GM13976 (cell line): ENCODE data around the gene POT1.
"Not testable (repeated sequence)": the region's sequence is repeated elsewhere in the genome, so short reads cannot be mapped to it uniquely, and the experiment has no call there.

Experiments
- DNase-seq: peaks from one replicate; pipeline ENCODE4 v3.0.0; 2012; ENCODE audit warnings: low spot score
- in situ Hi-C: fragments of 300-500 bp; cut with MboI; formaldehyde crosslinking; loops from one replicate; pipeline ENCODE4 v1.12.0; 2022; ENCODE audit warnings: low sequenced_read_pairs, mixed read lengths, inconsistent platforms; ENCODE audit not compliant: unreplicated experiment
- TF ChIP-seq, protein P1 (sequence below): IDR thresholded peaks from 2 replicates; pipeline ENCODE4 v1.5.1; 2012; ENCODE audit warnings: borderline replicate concordance, mild to moderate bottlenecking; ENCODE audit not compliant: insufficient read depth; ENCODE audit errors: extremely low read depth, missing control alignments, control extremely low read depth

POT1 gene, protein sequence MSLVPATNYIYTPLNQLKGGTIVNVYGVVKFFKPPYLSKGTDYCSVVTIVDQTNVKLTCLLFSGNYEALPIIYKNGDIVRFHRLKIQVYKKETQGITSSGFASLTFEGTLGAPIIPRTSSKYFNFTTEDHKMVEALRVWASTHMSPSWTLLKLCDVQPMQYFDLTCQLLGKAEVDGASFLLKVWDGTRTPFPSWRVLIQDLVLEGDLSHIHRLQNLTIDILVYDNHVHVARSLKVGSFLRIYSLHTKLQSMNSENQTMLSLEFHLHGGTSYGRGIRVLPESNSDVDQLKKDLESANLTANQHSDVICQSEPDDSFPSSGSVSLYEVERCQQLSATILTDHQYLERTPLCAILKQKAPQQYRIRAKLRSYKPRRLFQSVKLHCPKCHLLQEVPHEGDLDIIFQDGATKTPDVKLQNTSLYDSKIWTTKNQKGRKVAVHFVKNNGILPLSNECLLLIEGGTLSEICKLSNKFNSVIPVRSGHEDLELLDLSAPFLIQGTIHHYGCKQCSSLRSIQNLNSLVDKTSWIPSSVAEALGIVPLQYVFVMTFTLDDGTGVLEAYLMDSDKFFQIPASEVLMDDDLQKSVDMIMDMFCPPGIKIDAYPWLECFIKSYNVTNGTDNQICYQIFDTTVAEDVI

DNA sequence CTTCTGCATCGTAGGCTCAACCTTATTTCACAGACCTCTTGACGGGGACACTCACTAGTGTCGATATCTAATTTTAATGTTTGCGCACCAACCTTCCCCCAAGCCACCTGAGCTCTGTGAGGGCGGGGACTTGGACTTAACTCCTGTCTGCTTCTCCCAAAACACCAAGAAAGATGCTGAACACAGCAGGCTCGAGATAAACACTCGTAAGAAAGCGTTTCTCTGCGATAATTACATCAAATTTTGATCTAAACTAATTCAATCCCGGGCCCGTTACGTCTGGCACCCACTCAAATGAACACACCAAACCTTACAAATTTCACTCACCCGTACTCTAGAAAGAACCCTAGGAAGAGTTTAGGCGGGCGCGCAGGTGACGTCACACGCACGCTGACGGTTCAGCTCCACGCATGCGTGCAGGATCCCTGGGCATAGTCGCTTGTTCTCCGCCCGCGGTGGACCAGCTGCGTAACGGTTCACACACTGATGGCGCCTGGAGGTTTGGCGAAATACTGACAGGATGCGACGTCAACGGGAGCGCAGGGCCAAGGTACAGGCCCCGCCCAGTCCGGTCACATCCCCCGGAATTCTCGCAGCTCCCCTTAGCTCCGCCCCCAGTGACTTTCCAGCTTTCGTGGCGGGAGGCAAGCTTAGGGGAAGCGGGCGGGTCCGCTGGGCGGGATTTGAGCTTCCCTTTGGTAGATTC is at the start of gene POT1:
TSS of gene POT1 (minus strand) at position 359 of the 706 bp plus-strand sequence. CDS start 32,652 bp downstream, outside the sequence.
- TF ChIP-seq, protein P1, sequence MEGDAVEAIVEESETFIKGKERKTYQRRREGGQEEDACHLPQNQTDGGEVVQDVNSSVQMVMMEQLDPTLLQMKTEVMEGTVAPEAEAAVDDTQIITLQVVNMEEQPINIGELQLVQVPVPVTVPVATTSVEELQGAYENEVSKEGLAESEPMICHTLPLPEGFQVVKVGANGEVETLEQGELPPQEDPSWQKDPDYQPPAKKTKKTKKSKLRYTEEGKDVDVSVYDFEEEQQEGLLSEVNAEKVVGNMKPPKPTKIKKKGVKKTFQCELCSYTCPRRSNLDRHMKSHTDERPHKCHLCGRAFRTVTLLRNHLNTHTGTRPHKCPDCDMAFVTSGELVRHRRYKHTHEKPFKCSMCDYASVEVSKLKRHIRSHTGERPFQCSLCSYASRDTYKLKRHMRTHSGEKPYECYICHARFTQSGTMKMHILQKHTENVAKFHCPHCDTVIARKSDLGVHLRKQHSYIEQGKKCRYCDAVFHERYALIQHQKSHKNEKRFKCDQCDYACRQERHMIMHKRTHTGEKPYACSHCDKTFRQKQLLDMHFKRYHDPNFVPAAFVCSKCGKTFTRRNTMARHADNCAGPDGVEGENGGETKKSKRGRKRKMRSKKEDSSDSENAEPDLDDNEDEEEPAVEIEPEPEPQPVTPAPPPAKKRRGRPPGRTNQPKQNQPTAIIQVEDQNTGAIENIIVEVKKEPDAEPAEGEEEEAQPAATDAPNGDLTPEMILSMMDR: no peak
- in situ Hi-C loops: no loop called here
- DNase-seq: peak; percentile 90

DNA sequence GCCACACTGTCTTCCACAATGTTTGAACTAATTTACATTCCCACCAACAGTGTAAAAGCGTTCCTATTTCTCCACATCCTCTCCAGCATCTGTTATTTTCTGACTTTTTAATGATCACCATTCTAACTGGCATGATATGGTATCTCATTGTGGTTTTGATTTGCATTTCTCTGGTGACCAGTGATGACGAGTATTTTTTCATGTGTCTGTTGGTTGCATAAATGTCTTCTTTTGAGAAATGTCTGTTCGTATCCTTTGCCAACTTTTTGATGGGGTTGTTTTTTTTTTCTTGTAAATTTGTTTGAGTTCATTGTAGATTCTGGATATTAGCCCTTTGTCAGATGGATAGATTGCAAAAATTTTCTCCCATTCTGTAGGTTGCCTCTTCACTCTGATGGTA is 45.5 kb upstream of the POT1 start:
- in situ Hi-C loops: not testable (repeated sequence)

DNA sequence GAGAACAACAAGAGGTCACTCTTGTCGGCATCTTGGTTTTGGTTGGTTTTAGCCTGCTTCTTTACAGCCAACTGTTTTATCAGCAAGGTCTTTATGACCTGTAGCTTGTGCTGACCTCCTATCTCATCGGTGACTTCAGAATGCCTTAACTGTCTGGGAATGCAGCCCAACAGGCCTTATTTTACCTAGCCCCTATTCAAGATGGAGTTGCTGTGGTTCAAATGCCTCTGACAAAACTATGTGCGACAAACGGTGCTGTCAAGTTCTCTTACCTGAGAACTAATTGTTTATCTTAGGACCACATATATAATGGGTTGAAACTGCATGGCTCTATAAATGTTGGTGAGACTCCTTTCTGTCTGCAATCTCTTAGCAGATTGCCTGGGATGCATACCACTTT is 35.9 kb upstream of the POT1 start:
- no peak for DNase-seq
- TF ChIP-seq, protein P1: no peak
- in situ Hi-C loops: no loop called here

More for the DNA sequence above, 45.5 kb upstream of the POT1 start:
- DNase-seq: not testable (repeated sequence)

DNA sequence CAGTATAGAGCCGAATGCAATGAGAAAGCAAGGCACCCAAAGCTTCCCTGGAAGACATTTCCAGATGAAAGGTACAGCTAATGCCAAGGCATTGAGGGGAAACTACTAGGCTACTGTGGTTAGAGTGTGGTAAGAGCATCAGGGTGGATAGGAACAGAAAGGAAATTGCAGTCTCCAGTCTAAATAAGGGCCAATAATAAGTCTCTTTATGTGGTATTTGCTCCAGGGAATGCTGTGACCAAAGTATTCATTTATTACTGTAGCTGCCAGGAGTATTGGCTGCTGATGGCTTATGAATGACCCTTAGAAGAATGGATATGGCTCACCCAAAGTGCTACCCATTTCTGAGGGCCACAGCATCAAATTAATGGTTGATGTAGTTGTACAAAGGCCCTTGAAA is 30.1 kb upstream of the POT1 start:
- TF ChIP-seq, protein P1: no peak
- in situ Hi-C loops: no loop called here

DNA sequence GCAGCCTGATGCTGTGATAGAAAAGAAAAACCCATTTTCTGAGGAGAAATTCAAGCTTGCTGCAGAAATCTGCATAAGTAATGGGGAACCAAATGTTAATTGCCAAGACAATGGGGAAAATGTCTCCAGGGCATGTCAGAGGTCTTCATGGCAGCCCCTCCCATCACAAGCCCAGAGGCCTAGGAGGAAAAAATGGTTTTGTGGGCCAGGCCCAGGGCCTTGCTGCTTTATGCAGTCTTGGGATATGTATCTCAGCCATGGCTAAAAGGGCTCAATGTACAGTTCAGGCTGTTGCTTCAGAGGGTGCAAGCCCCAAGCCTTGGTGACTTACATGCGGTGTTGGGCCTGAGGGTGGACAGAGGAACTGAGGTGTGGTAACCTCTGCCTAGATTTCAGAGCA is 28.3 kb upstream of the POT1 start:
- in situ Hi-C loops, DNase-seq: not testable (repeated sequence)

More for the DNA sequence above, 30.1 kb upstream of the POT1 start:
- DNase-seq: no peak

DNA sequence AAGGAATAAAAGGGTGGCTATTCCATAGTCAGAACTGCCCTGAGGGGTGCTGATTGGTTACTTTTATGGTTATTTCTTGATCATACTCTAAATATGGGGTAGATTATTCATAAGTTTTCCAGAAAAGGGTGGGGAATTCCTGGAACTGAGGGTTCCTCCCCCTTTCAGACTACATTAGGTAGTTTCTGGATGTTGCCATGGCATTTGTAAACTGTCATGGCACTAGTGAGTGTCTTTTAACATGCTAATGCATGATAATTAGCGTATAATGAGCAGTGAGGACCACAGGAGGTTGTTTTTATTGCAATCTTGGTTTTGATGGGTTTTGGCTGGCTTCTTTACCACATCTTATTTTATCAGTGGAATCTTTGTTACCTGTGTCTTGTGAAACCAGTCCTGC is 26.5 kb upstream of the POT1 start:
- DNase-seq: no peak
- TF ChIP-seq, protein P1: no peak
- in situ Hi-C loops: no loop called here

DNA sequence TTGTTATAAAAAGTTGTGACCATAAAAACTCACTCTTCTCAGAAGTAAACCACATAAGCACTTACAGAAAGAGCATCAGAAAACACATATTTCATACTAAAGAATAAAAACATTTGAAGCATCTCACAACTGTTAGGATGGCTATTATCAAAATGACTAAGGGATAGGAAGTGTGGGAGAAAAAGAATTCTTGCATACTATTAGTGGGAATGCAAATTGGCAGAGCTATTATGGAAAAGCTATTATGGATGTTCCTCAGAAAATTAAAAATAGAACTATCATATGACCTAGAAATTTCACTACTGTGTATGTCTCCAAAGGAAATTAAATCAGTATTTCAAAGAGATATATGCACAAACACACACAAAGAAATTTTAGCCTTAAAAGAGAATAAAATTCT is 25.2 kb upstream of the POT1 start:
- DNase-seq: no peak
- in situ Hi-C loops: no loop called here

More for the DNA sequence above, 25.2 kb upstream of the POT1 start:
- TF ChIP-seq, protein P1: no peak
